ENCODE data around the gene ARHGEF4. TPM values are rescaled to one million over a fixed set of nuclear protein-coding genes. Genes with fewer than 3 reads are reported as not detected.

ARHGEF4 gene
- total RNA-seq, 1 donor from 2014 or later: 0.07 TPM

DNA sequence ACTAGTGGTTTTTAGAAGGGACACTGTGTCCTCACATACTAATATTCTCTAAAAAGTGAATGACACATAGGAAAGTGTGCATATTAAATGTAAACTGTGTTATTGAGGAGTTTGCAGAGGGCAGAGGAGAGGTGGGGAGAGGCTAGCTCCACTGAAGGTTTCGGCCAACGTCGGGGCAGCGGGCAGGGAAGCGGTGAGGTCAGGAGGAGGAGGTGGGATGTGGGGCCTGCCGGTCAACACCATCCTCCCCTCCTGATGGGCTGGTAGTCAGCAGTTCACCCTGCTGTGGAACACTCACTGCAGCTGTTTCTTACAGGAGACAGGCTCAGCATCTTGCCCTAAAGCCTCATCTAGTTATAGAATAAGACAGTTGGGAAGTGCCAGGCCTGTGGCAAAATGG, 74.2 kb downstream of the ARHGEF4 start:
- H3K4me1 Mint-ChIP-seq: no peaks in the 10 kb centered on the region
- peaks cover 5% of the 10 kb centered on the region for H3K27me3 Mint-ChIP-seq
- intact Hi-C loops (cut with micrococcal nuclease): no loop called here
- no peak for DNase-seq
- H3K27ac Mint-ChIP-seq: no peak overlapping the region
- peaks cover 5% of the 10 kb centered on the region for H3K9me3 Mint-ChIP-seq
- no peaks in the 10 kb centered on the region for H3K36me3 Mint-ChIP-seq (ENCODE audit: low read depth)
- H3K4me3 Mint-ChIP-seq: no peak overlapping the region

DNA sequence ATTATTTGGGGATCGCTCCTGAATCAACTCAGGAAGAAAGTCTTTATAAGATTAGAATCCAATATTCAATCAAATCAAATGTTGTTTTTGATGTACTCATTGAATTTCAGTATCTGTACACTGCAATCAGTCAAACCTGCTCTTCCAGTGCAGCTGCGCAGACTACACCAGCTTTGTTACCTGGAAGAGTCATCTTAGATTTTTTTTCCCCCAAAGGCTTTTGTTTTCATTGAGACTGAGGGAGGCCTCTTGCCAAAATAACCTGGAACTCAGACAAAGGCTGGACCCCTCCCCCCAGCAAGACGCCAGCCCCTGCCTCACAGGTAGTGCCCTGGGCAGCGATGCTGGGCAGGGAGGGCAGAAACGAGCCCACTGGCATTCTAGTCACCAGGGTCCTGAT, 74.8 kb downstream of the ARHGEF4 start:
- Mint-ChIP-seq H3K9me3 (peaks cover 4% of the 10 kb centered on the region), H3K4me3 (no peak overlapping the region), H3K27ac (no peak overlapping the region), H3K27me3 (peaks cover 5% of the 10 kb centered on the region), H3K4me1 (no peaks in the 10 kb centered on the region), H3K36me3 (ENCODE audit: low read depth) (no peaks in the 10 kb centered on the region)
- no peak for DNase-seq
- intact Hi-C loops (cut with micrococcal nuclease): no loop called here

DNA sequence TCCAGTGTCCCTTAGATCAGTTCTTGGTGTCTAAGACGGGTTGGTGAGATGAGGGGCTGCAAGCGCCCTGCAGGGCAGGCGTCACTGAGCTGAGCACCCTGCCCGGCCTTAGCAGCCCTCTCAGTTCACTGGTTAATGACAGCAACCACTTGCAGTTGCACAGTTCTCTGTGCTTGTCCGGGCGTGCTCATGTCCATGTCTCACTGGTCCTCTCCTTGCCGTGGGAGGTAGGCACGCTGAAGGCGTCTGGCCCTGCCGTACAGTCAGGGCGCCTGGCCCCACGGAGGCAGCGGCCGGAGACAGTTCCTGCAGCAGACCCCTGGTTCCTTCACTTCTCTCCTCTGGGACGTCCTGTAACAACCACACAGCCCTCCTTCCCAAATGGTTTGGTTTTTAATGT, 75.3 kb downstream of the ARHGEF4 start:
- H3K36me3 Mint-ChIP-seq (ENCODE audit: low read depth): no peaks in the 10 kb centered on the region

DNA sequence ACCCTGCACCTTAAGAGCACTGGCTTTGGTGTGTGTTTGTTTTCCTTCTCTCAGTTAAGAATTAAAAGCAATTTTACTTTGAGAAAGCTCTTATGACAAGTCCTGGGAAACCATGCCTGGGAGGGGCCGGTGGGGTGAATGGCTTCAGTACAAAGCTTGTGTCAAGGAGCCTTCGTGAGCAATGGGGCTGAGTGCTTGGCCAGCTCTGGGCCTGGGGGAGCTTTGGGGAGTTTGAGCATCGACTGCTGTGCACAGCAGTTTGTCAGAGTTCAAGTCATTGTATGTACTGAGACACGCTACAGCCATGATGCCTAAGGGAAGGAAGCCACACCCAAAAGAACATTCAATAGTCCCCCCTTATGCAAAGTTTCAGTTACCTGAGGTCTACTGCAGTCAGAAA, 75.8 kb downstream of the ARHGEF4 start:
- H3K9me3 Mint-ChIP-seq: no peaks in the 10 kb centered on the region
- no peak overlapping the region for H3K4me3 Mint-ChIP-seq
- no peaks in the 10 kb centered on the region for H3K4me1 Mint-ChIP-seq
- H3K27ac Mint-ChIP-seq: no peak overlapping the region
- no peak for DNase-seq
- intact Hi-C loops (cut with micrococcal nuclease): no loop called here
- H3K27me3 Mint-ChIP-seq: peaks cover 7% of the 10 kb centered on the region
- H3K36me3 Mint-ChIP-seq (ENCODE audit: low read depth): no peaks in the 10 kb centered on the region

More for the DNA sequence above, 75.3 kb downstream of the ARHGEF4 start:
- Mint-ChIP-seq H3K9me3 (no peaks in the 10 kb centered on the region), H3K27me3 (peaks cover 7% of the 10 kb centered on the region), H3K4me3 (no peak overlapping the region), H3K27ac (no peak overlapping the region), H3K4me1 (no peaks in the 10 kb centered on the region)
- DNase-seq: no peak
- intact Hi-C loops (cut with micrococcal nuclease): no loop called here

DNA sequence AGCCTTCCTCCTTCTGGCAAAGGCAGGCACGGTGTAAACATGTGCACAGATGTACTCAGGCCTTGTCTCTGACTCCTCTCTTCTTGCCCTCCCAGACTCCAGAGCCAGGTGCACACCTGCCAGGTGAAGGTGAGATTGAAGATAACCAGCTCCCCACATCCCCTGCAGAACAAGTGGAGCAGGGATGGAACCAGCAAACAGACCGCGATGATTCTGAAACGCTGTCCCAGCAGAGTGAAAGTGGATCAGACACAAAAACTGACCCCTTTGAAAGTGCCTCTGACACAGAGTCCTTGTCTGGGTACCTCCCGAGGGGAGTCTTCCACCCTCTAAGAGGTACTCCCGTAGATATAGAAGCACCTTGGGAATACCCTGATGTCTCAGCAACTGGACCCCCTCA, 77.2 kb downstream of the ARHGEF4 start:
- Mint-ChIP-seq H3K36me3 (ENCODE audit: low read depth) (no peaks in the 10 kb centered on the region), H3K27ac (no peak overlapping the region), H3K9me3 (no peaks in the 10 kb centered on the region), H3K27me3 (peaks cover 9% of the 10 kb centered on the region), H3K4me3 (no peak overlapping the region), H3K4me1 (no peaks in the 10 kb centered on the region)
- intact Hi-C loops (cut with micrococcal nuclease): no loop called here
- DNase-seq: no peak

DNA sequence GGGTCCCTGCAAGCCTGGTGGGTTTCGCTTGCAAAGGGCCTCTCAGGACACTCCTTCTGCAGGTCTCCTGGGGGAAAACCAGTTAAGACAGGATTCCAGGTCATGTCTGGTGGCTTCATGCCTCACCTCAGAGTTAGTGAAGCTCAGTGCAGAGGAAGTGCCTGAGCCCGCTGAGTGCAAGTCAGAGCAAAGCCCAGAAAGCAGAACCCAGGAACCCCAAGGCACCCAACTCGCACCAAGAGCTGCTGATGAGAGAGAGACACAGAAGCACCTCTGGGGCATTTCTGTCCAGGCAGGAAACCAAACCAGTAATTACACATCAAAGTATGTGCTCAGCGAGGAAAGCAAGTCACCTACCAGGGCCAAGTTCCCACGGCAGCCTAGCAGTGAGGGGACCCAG, 78.4 kb downstream of the ARHGEF4 start:
- H3K4me3 Mint-ChIP-seq: no peak overlapping the region
- intact Hi-C loops (cut with micrococcal nuclease): no loop called here
- H3K36me3 Mint-ChIP-seq (ENCODE audit: low read depth): no peaks in the 10 kb centered on the region
- H3K27ac Mint-ChIP-seq: no peak overlapping the region
- DNase-seq: no peak
- H3K4me1 Mint-ChIP-seq: no peaks in the 10 kb centered on the region
- no peaks in the 10 kb centered on the region for H3K9me3 Mint-ChIP-seq
- H3K27me3 Mint-ChIP-seq: peaks cover 9% of the 10 kb centered on the region

DNA sequence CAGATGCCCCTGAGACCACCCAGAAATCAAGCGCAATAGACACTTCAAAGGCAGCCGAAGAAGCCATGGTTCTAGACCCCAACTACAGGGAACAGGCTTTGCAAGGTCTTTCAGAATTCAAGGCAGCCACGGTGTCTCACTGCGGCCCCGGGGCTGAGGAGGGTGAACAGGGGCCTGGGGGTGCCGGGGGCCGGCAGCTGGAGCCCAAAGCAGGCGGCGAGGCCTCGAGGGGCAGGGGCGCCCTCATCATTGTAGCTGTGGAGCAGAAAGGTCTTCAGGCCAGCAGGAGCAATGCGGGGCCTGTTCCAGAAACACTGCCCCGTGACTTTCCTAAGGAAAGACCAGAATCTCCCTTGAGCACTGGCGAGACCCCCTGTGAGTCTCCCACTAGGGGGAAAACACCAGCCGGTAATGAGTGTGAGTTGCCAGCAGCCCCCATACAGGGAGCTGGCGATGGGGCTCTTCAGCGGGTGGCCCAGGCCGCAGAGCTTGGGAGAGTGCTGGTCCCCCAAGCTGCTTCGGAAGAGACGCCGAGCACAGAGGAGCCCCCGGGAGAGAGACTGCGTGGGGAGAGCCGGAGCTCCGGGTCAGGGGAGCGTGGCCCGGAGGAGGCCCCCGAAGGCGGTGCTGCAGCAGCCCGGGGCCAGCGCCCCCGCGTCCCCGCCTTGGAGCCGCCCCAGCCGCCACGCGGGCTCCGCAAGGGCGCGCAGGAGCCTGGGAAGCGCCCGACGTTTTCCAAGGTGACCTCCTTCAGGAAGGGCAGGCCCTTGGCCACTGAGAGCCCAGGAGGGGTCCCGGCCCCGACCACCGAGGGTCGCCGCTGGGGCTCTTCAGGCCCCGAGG, 79.1 kb downstream of the ARHGEF4 start:
- intact Hi-C loops (cut with micrococcal nuclease): no loop called here
- H3K4me3 Mint-ChIP-seq: no peak overlapping the region
- no peaks in the 10 kb centered on the region for H3K36me3 Mint-ChIP-seq (ENCODE audit: low read depth)
- no peaks in the 10 kb centered on the region for H3K4me1 Mint-ChIP-seq
- H3K27me3 Mint-ChIP-seq: peaks cover 7% of the 10 kb centered on the region
- no peak overlapping the region for H3K27ac Mint-ChIP-seq
- no peaks in the 10 kb centered on the region for H3K9me3 Mint-ChIP-seq
- no peak for DNase-seq

DNA sequence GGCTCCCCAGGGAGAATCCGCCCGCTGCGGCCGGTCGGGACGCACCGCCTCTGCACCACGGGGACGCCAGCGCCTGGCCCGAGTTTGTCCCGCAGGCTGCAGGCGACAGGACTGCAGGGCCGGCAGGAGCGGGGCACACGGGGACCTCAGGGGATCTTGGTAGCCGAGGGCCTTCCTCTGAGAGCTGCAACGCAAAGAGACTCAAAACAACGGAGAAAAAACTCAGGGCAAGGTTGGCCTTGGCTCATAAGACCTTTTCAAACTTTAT, 79.7 kb downstream of the ARHGEF4 start:
- no peaks in the 10 kb centered on the region for H3K9me3 Mint-ChIP-seq
- no peak for DNase-seq
- peaks cover 7% of the 10 kb centered on the region for H3K27me3 Mint-ChIP-seq
- H3K4me1 Mint-ChIP-seq: no peaks in the 10 kb centered on the region
- H3K27ac Mint-ChIP-seq: no peak overlapping the region
- H3K4me3 Mint-ChIP-seq: no peak overlapping the region
- H3K36me3 Mint-ChIP-seq (ENCODE audit: low read depth): no peaks in the 10 kb centered on the region
- intact Hi-C loops (cut with micrococcal nuclease): no loop called here

DNA sequence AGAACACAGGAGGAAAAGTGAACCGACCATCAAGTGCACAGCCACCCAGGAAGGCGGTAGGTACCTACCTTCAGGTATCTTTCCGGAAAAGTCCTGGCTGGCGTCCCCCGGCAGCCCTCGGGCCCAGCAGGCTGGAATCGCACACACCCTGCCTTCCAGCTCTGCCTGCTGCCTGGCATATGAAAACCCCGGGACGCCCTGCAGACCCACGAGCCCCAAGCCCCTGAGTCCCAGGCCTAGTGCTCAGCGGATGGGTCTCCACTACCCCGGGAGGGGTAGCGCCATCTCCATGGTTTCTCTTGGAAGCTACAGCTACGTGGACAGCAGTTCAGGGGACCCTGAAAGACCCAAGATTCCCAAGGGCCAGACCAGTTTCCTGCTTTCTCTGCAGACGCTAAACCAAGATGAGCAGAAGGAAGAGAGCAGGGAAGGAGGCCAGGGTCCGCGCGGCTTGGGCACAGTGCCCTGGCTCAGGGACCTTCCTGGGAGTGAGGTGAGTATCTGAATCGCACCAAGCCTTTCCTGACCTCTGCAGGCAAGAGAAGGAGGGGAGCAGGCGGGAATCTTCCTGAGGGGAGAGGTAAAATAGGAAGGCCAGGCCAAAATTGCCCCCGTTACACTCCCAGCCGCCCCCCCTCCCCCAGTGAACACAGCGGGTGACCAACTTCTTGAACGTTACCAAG, 80.4 kb downstream of the ARHGEF4 start:
- DNase-seq: no peak
- Mint-ChIP-seq H3K27me3 (peaks cover 7% of the 10 kb centered on the region), H3K27ac (no peak overlapping the region), H3K36me3 (ENCODE audit: low read depth) (no peaks in the 10 kb centered on the region), H3K4me3 (no peak overlapping the region), H3K4me1 (no peaks in the 10 kb centered on the region), H3K9me3 (no peaks in the 10 kb centered on the region)
- intact Hi-C loops (cut with micrococcal nuclease): no loop called here

DNA sequence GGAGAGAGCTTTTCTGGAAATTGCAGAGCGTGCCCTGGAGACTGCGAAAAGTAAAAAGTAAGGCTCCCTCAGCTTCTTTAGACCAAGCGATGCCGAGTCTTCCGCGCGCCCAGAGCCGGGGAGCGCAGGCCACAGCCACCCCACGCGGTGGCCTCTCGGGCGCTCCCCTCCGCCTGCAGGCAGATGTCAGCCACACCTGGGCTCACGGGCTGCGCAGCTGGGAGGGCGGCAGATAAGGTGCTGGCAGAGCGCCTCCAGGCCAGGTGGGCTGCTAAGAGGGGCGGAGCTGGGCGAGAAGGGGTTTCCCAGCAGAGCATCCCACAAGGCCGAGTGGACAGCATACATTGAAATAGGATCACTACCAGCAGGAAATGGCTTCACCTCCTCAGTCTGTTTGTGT, 81.7 kb downstream of the ARHGEF4 start:
- Mint-ChIP-seq H3K36me3 (ENCODE audit: low read depth) (no peaks in the 10 kb centered on the region), H3K27me3 (peaks cover 7% of the 10 kb centered on the region), H3K27ac (no peak overlapping the region), H3K4me3 (no peak overlapping the region), H3K9me3 (no peaks in the 10 kb centered on the region), H3K4me1 (no peaks in the 10 kb centered on the region)
- intact Hi-C loops (cut with micrococcal nuclease): no loop called here
- DNase-seq: no peak

DNA sequence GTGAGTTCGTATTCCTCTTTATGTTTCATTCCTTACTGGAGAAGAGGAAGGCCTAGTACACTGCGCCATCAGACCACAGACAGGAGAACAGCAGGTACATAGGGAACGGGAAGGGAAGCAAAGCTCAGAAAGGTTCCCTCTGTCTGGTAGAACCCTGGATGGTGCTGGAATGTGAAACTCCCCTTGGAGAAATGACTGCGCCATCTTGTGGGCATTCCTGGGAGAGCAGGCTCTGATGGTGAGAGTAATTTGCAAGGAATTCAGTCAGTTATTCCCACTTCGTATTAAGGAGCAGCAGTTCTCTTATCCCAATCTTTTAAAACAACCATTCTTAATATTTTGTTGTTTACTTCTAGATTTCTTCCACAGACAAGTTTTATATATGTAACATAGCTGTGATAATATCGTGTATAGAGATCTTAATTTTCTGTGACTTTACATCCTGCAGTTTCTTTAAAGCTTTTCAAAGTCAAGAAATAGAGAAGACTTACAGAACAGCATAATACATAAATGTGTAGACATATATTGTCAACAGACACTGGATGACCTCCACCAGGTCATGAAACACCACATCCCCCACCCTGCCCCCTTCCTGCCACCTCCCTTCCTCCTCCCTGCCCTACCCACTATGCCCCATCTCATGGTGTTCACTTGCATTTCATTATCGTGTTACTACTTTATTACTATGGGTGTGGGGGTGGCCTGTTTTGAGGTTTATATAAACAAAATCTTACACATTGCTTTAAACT, 83.9 kb downstream of the ARHGEF4 start:
- intact Hi-C loops (cut with micrococcal nuclease): loop anchor here (1.0 to 5.0 kb wide), 2 partner anchors 43 to 123 kb away; no protein-coding TSS in a partner anchor
- peaks cover 4% of the 10 kb centered on the region for H3K27me3 Mint-ChIP-seq
- H3K9me3 Mint-ChIP-seq: no peaks in the 10 kb centered on the region
- no peaks in the 10 kb centered on the region for H3K36me3 Mint-ChIP-seq (ENCODE audit: low read depth)
- peak; percentile 87 for DNase-seq
- no peak overlapping the region for H3K4me3 Mint-ChIP-seq
- H3K27ac Mint-ChIP-seq: no peak overlapping the region
- no peaks in the 10 kb centered on the region for H3K4me1 Mint-ChIP-seq

DNA sequence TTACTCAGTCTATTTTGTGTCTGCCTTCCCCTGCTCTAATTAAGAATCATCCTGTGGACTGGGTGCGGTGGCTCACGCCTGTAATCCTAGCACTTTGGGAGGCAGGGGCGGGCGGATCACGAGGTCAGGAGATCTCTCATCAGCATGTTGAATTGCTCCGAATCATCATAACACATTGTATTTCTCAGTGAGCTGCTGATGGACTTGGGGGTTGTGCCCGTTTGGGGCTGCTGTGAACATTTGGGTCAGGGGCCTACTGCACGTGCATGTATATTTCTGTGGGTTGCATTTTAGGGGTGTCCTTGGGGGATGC, 84.4 kb downstream of the ARHGEF4 start:
- no peaks in the 10 kb centered on the region for H3K4me1 Mint-ChIP-seq
- H3K36me3 Mint-ChIP-seq (ENCODE audit: low read depth): no peaks in the 10 kb centered on the region
- H3K27ac Mint-ChIP-seq: no peak overlapping the region
- no peak for DNase-seq
- H3K9me3 Mint-ChIP-seq: no peaks in the 10 kb centered on the region
- no peak overlapping the region for H3K4me3 Mint-ChIP-seq
- intact Hi-C loops (cut with micrococcal nuclease): loop anchor here (5.0 kb wide), 1 partner anchor 44 kb away; no protein-coding TSS in a partner anchor
- peaks cover 8% of the 10 kb centered on the region for H3K27me3 Mint-ChIP-seq

DNA sequence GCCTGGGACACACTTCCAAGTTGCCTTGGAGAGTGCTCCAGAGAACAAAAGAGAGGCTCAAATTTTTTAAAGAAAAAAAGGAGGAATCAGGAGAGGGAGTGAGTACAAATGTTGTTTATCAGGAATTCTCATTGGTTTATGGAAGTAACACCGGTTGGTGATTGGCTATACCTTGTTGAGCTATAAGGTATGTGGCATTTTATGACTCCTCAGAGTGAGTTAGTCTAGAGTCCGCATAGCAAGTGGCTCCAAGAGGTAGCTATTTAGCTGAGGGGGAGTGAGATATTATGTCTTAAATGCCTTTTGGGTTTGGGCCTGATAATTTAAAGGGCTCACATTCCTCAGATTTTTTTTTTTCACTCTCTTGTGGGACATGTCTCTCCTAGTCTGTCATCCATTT, 85.7 kb downstream of the ARHGEF4 start:
- Mint-ChIP-seq H3K27ac (no peak overlapping the region), H3K4me3 (no peak overlapping the region), H3K36me3 (ENCODE audit: low read depth) (no peaks in the 10 kb centered on the region), H3K9me3 (no peaks in the 10 kb centered on the region), H3K4me1 (no peaks in the 10 kb centered on the region), H3K27me3 (peaks cover 14% of the 10 kb centered on the region)
- no peak for DNase-seq
- intact Hi-C loops (cut with micrococcal nuclease): loop anchor here (5.0 kb wide), 1 partner anchor 45 kb away; no protein-coding TSS in a partner anchor

DNA sequence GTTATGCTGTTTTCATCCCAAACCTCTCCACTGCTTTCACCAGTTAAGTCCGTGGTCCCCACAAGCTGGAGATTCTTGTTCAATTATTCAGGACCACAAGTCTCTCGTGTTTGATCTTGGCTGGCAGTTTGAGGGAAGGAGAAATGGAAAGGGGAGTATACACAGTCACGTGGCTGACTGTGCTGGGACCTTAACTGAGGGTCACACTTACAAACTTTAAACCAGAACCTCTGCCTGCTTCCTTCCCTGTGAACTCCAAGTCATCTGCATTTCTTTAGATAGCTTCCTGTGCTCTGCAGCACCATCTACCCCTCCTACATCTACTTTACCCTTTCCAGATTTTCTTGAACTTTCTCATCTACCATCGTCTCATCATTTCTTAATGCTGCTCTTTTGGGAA, 91.7 kb downstream of the ARHGEF4 start:
- no peaks in the 10 kb centered on the region for H3K4me1 Mint-ChIP-seq
- intact Hi-C loops (cut with micrococcal nuclease): no loop called here
- H3K27me3 Mint-ChIP-seq: peaks cover 19% of the 10 kb centered on the region
- no peak overlapping the region for H3K27ac Mint-ChIP-seq
- H3K4me3 Mint-ChIP-seq: no peak overlapping the region
- H3K36me3 Mint-ChIP-seq (ENCODE audit: low read depth): no peaks in the 10 kb centered on the region
- H3K9me3 Mint-ChIP-seq: no peaks in the 10 kb centered on the region
- no peak for DNase-seq

Data from activated CD4-positive, alpha-beta T cell treated with anti-CD3 and anti-CD28 coated beads, Interleukin-2, amount 10 ng/mL, durations not matched to agents 24 days and 14 days (primary cell).